HCT116 (cell line): ENCODE data around the gene TRAK1. TPM values are rescaled to one million over a fixed set of nuclear protein-coding genes. Genes with fewer than 3 reads are reported as not detected.

Experiments
- ATAC-seq: fragments of 200-7000 bp; cut with Tn5 transposase; 2 replicates; pipeline ENCODE4 v1.9.1; 2020; ENCODE audit warnings: mild to moderate bottlenecking, moderate library complexity
- BruUV-seq: library from RNA; stranded (reverse); fragments of 400-500 nt; replicated peaks from 2 replicates; lab custom pipeline; 2021; lab: Mats Ljungman, UMichigan
- CTCF ChIA-PET: fragments of 300-600 bp; sonication (Branson Sonifier 250); formaldehyde crosslinking; loops from one replicate; lab custom pipeline; 2021; ENCODE audit warnings: antibody characterized with exemption; lab: Charles Lee
- POLR2A ChIA-PET: fragments of 300-600, 350-600 bp; sonication (Branson Sonifier 250); formaldehyde crosslinking; loops from one replicate; lab custom pipeline; 2021; ENCODE audit warnings: antibody characterized with exemption; lab: Charles Lee
- RAD21 ChIA-PET, 2 experiments: fragments of 300-600 bp; sonication (Branson Sonifier 250); formaldehyde crosslinking; loops; one replicate each; lab custom pipeline; 2023; ENCODE audit warnings: low total read pairs in 2 of 2; ENCODE audit not compliant: uncharacterized antibody in 2 of 2, unreplicated experiment in 2 of 2, low non-redundant PET in 1 of 2; lab: Charles Lee
- DNase-seq: peaks from one replicate; pipeline ENCODE4 v3.0.0-alpha.2; 2010; ENCODE audit warnings: low read depth, low spot score
- H2AFZ ChIP-seq: fragments of 200-600 bp; shearing (Covaris generic), sonication (generic); 2 replicates; pipeline ENCODE4 v1.6.1; 2017; ENCODE audit warnings: low read depth, mixed run types, mixed read lengths, antibody characterized with exemption, low read length; ENCODE audit not compliant: poor library complexity, severe bottlenecking
- H3K27ac ChIP-seq: 2 replicates; pipeline ENCODE4 v1.5.1; 2012; ENCODE audit warnings: low read depth, low read length
- H3K27me3 ChIP-seq: fragments of 200-600 bp; sonication (generic); 2 replicates; pipeline ENCODE4 v1.6.1; 2016; ENCODE audit warnings: mixed run types, low read length, mixed read lengths; ENCODE audit not compliant: insufficient read depth
- H3K36me3 ChIP-seq, 2 experiments: fragments of 200-500 bp in 1 of 2; fragments of 200-600 bp in 1 of 2; sonication (Bioruptor generic) in 1 of 2; sonication (generic) in 1 of 2; 2 replicates each; pipeline versions ENCODE4 v1.5.1 to v1.6.1; 2014 to 2016; ENCODE audit warnings: low read length in 2 of 2, inconsistent platforms in 1 of 2, mixed read lengths in 1 of 2, mixed run types in 1 of 2; ENCODE audit not compliant: insufficient read depth in 2 of 2, control insufficient read depth in 1 of 2
- H3K4me1 ChIP-seq, 2 experiments: fragments of 200-600 bp in 1 of 2; sonication (generic) in 1 of 2; 2 replicates each; pipeline versions ENCODE4 v1.5.1 to v1.6.1; 2012 to 2017; ENCODE audit warnings: low read length in 2 of 2, inconsistent platforms in 1 of 2, mild to moderate bottlenecking in 1 of 2, mixed read lengths in 1 of 2, mixed run types in 1 of 2, moderate library complexity in 1 of 2; ENCODE audit not compliant: insufficient read depth in 2 of 2, control insufficient read depth in 1 of 2
- H3K4me2 ChIP-seq: fragments of 200-600 bp; sonication (generic); 2 replicates; pipeline ENCODE4 v1.6.1; 2017; ENCODE audit warnings: mixed run types, low read length, mixed read lengths
- H3K4me3 ChIP-seq, 2 experiments: fragments of 200-600 bp in 1 of 2; sonication (generic) in 1 of 2; replicated peaks in 1 of 2; 2 replicates each; pipeline ENCODE4 v1.5.1; 2011 to 2016; ENCODE audit warnings: low read length in 2 of 2, control low read depth in 1 of 2, low read depth in 1 of 2, mild to moderate bottlenecking in 1 of 2, mixed read lengths in 1 of 2, mixed run types in 1 of 2
- H3K79me2 ChIP-seq: fragments of 200-600 bp; sonication (generic); 2 replicates; pipeline ENCODE4 v1.6.1; 2017; ENCODE audit warnings: mild to moderate bottlenecking, mixed run types, low read length, moderate library complexity, mixed read lengths; ENCODE audit not compliant: insufficient read depth
- H3K9ac ChIP-seq: fragments of 200-600 bp; sonication (generic); 2 replicates; pipeline ENCODE4 v1.6.1; 2016; ENCODE audit warnings: low read length, mixed read lengths
- H3K9me2 ChIP-seq: fragments of 200-600 bp; sonication (generic), shearing (Covaris generic); 2 replicates; pipeline ENCODE4 v1.6.1; 2017; ENCODE audit warnings: mixed run types, mild to moderate bottlenecking, moderate library complexity; ENCODE audit not compliant: insufficient read depth
- H3K9me3 ChIP-seq, 2 experiments: fragments of 200-500 bp in 1 of 2; fragments of 200-600 bp in 1 of 2; sonication (Bioruptor generic) in 1 of 2; sonication (generic) in 1 of 2; 2 replicates each; pipeline ENCODE4 v1.6.1; 2014 to 2017; ENCODE audit warnings: low read length in 2 of 2, mixed read lengths in 2 of 2, inconsistent platforms in 1 of 2, low read depth in 1 of 2, mild to moderate bottlenecking in 1 of 2, mixed run types in 1 of 2, moderate library complexity in 1 of 2; ENCODE audit not compliant: control insufficient read depth in 1 of 2, insufficient read depth in 1 of 2
- H4K20me1 ChIP-seq: fragments of 200-600 bp; sonication (generic), shearing (Covaris generic); 2 replicates; pipeline ENCODE4 v1.6.1; 2017; ENCODE audit warnings: mixed run types, mild to moderate bottlenecking, moderate library complexity; ENCODE audit not compliant: insufficient read depth
- EGR1 ChIP-seq: IDR thresholded peaks from 2 replicates; pipeline ENCODE4 v1.6.1; 2012; ENCODE audit warnings: low read depth
- EZH2phosphoT487 ChIP-seq: fragments of 200-600 bp; IDR thresholded peaks from 2 replicates; pipeline ENCODE4 v1.6.1; 2018; ENCODE audit warnings: antibody characterized with exemption, borderline replicate concordance
- ZNF274 ChIP-seq: fragments of 200-500 bp; sonication (Bioruptor generic); IDR thresholded peaks from 2 replicates; pipeline ENCODE4 v1.6.1; 2014; ENCODE audit warnings: mild to moderate bottlenecking, low read depth, low read length, inconsistent platforms
- intact Hi-C: fragments of 100-400 bp; cut with micrococcal nuclease; formaldehyde crosslinking; loops from 2 replicates; pipeline ENCODE4 v1.10.0; 2022
- total RNA-seq: library from RNA; stranded (reverse); gene quantifications from one replicate; pipeline ENCODE4 v1.2.1, GENCODE V29; 2021; ENCODE audit not compliant: unreplicated experiment
- TF ChIP-seq, protein P1 (sequence below): IDR thresholded peaks from 2 replicates; pipeline ENCODE4 v1.6.1; 2012; ENCODE audit warnings: low read depth
- TF ChIP-seq, protein P2 (sequence below): IDR thresholded peaks from 2 replicates; pipeline ENCODE4 v1.6.1; 2012

The TRAK1 gene
- total RNA-seq, 1 experiment from 2014 or later, result 25.9 TPM

DNA sequence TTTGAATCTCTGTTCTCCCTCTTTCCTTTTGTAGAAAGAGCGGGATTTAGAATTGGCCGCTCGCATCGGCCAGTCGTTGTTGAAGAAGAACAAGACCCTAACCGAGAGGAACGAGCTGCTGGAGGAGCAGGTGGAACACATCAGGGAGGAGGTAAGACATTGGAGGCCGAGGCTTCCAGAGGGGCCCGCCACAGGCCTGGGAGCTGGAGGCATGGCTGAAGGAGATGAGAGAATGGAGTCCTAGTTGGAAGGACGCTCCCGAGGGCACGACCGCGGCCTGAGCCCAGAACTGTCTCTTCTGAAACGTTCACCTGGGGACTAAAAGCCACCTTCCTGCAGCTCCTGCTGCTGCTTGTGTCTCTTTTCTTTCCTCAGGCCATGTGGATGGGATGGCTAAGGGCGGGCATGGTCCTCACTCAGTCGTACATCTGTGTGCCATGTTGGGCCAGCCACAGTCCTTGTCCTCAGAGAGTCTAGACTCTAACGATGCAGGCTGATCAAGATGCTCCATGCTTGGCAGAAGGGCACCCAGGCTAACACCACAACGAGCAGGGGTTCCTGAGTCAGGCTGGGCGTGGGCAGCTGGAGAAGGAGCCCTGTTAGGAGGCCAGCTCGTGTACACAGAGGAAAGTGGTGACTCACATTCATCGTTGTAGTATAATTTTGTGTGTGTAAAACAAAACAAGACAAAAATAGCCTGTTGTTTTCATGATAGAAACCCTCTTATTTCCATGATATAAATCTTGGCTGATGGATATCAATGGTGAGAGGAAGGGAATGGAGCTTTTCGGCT lies 93.7 kb downstream of the TRAK1 start:
- H3K27me3 ChIP-seq, result no peaks in the 10 kb centered on the region
- no peaks in the 10 kb centered on the region for H3K9me3 ChIP-seq
- 0 out of 4 replicates have a peak, but pooled peaks cover 0 to 3% of the 10 kb centered on the region in 2 experiments for H3K36me3 ChIP-seq
- H4K20me1 ChIP-seq, result no peaks in the 10 kb centered on the region
- intact Hi-C loops, result no loop called here
- no peak for DNase-seq
- no peak overlapping the region for H3K9ac ChIP-seq
- no peak for ATAC-seq
- H3K27ac ChIP-seq, result no peak overlapping the region
- H3K79me2 ChIP-seq, result no peaks in the 10 kb centered on the region; the same call in 1 of the 2 replicates
- ChIA-PET CTCF (interaction anchor here (1.1 kb wide), 1 partner anchor 67 kb away, joined by 3 read pairs; no protein-coding TSS in a partner anchor), POLR2A (no interaction called here), RAD21 (no interaction called here)
- H3K4me2 ChIP-seq, result no peak overlapping the region
- TF ChIP-seq ZNF274 (no peak), EZH2phosphoT487 (no peak), EGR1 (no peak)
- TF ChIP-seq, protein P1, sequence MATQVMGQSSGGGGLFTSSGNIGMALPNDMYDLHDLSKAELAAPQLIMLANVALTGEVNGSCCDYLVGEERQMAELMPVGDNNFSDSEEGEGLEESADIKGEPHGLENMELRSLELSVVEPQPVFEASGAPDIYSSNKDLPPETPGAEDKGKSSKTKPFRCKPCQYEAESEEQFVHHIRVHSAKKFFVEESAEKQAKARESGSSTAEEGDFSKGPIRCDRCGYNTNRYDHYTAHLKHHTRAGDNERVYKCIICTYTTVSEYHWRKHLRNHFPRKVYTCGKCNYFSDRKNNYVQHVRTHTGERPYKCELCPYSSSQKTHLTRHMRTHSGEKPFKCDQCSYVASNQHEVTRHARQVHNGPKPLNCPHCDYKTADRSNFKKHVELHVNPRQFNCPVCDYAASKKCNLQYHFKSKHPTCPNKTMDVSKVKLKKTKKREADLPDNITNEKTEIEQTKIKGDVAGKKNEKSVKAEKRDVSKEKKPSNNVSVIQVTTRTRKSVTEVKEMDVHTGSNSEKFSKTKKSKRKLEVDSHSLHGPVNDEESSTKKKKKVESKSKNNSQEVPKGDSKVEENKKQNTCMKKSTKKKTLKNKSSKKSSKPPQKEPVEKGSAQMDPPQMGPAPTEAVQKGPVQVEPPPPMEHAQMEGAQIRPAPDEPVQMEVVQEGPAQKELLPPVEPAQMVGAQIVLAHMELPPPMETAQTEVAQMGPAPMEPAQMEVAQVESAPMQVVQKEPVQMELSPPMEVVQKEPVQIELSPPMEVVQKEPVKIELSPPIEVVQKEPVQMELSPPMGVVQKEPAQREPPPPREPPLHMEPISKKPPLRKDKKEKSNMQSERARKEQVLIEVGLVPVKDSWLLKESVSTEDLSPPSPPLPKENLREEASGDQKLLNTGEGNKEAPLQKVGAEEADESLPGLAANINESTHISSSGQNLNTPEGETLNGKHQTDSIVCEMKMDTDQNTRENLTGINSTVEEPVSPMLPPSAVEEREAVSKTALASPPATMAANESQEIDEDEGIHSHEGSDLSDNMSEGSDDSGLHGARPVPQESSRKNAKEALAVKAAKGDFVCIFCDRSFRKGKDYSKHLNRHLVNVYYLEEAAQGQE, result no peak
- TF ChIP-seq, protein P2, sequence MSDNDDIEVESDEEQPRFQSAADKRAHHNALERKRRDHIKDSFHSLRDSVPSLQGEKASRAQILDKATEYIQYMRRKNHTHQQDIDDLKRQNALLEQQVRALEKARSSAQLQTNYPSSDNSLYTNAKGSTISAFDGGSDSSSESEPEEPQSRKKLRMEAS, result no peak
- no peak overlapping the region for H2AFZ ChIP-seq
- no TSS peak for BruUV-seq
- peaks cover 22 to 36% of the 10 kb centered on the region in 2 experiments for H3K4me1 ChIP-seq
- no peak overlapping the region for H3K4me3 ChIP-seq
- H3K9me2 ChIP-seq, result no peaks in the 10 kb centered on the region
